Measurements from ENCODE around the gene KRT6B. TPM values are rescaled to one million over a fixed set of nuclear protein-coding genes. Genes with fewer than 3 reads are reported as not detected.

KRT6B gene
- total RNA-seq, 1 experiment from 2014 or later, result not detected

DNA sequence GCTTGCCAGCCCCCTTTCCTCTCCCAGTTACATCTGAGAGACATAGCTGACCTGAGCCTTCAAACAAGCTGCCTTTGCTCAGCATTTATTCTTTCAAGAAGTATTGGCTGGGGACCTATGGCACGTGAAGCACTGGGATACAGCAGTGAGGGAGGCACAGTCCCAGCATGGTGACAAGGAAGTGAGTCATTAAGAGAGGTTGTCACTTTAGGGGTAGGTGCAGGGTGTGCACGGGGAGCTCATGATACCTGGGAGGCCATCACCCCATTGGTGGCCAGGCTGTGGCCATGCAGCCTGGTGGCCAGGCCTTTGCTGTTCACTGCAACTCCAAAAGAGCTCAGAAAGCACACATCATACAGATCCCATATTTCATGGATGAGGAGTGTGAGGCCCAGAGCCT lies 12.1 kb downstream of the KRT6B start:
- H3K4me1 ChIP-seq (ENCODE audit: control insufficient read depth, insufficient read depth, low read length), result no peaks in the 10 kb centered on the region
- DNase-seq (ENCODE audit: low read depth, low spot score) (no peak), ATAC-seq (no peak)
- H3K4me3 ChIP-seq (ENCODE audit: low read depth in 2 of 2, low read length in 2 of 2), result no peak overlapping the region
- ChIA-PET POLR2A (no interaction called here), CTCF (no interaction called here)
- TF ChIP-seq TCF7L2 (IDR thresholded peaks at IDR 0.05; ENCODE audit: low read depth, low read length) (no peak), POLR2AphosphoS5 (IDR thresholded peaks at IDR 0.05; ENCODE audit: low read depth, low read length) (no peak), SIN3A (IDR thresholded peaks at IDR 0.05; ENCODE audit: borderline replicate concordance, insufficient read depth, low read depth, low read length) (no peak)
- TF ChIP-seq, protein P1, sequence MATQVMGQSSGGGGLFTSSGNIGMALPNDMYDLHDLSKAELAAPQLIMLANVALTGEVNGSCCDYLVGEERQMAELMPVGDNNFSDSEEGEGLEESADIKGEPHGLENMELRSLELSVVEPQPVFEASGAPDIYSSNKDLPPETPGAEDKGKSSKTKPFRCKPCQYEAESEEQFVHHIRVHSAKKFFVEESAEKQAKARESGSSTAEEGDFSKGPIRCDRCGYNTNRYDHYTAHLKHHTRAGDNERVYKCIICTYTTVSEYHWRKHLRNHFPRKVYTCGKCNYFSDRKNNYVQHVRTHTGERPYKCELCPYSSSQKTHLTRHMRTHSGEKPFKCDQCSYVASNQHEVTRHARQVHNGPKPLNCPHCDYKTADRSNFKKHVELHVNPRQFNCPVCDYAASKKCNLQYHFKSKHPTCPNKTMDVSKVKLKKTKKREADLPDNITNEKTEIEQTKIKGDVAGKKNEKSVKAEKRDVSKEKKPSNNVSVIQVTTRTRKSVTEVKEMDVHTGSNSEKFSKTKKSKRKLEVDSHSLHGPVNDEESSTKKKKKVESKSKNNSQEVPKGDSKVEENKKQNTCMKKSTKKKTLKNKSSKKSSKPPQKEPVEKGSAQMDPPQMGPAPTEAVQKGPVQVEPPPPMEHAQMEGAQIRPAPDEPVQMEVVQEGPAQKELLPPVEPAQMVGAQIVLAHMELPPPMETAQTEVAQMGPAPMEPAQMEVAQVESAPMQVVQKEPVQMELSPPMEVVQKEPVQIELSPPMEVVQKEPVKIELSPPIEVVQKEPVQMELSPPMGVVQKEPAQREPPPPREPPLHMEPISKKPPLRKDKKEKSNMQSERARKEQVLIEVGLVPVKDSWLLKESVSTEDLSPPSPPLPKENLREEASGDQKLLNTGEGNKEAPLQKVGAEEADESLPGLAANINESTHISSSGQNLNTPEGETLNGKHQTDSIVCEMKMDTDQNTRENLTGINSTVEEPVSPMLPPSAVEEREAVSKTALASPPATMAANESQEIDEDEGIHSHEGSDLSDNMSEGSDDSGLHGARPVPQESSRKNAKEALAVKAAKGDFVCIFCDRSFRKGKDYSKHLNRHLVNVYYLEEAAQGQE (IDR thresholded peaks at IDR 0.05; ENCODE audit: insufficient read depth in 1 of 2, low read depth in 2 of 2, low read length in 1 of 2), result no peak
- TF ChIP-seq, protein P2, sequence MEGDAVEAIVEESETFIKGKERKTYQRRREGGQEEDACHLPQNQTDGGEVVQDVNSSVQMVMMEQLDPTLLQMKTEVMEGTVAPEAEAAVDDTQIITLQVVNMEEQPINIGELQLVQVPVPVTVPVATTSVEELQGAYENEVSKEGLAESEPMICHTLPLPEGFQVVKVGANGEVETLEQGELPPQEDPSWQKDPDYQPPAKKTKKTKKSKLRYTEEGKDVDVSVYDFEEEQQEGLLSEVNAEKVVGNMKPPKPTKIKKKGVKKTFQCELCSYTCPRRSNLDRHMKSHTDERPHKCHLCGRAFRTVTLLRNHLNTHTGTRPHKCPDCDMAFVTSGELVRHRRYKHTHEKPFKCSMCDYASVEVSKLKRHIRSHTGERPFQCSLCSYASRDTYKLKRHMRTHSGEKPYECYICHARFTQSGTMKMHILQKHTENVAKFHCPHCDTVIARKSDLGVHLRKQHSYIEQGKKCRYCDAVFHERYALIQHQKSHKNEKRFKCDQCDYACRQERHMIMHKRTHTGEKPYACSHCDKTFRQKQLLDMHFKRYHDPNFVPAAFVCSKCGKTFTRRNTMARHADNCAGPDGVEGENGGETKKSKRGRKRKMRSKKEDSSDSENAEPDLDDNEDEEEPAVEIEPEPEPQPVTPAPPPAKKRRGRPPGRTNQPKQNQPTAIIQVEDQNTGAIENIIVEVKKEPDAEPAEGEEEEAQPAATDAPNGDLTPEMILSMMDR (IDR thresholded peaks at IDR 0.05), result no peak
- no peaks in the 10 kb centered on the region for H3K36me3 ChIP-seq (ENCODE audit: control insufficient read depth, insufficient read depth, low read length)
- BruUV-seq (replicated peaks), result no TSS peak
- H3K27ac ChIP-seq (ENCODE audit: low read length), result no peak overlapping the region
- in situ Hi-C loops (cut with HindIII; ENCODE audit: low pct_unique_long_range_greater_than_20kb, low sequenced_read_pairs), result no loop called here
- no peaks in the 10 kb centered on the region for H3K27me3 ChIP-seq (ENCODE audit: control insufficient read depth, insufficient read depth, low read length)
- H3K9me3 ChIP-seq (ENCODE audit: control insufficient read depth, insufficient read depth, low read depth, low read length), result no peaks in the 10 kb centered on the region
- intact Hi-C loops (cut with micrococcal nuclease; ENCODE audit: unreplicated experiment), result no loop called here

DNA sequence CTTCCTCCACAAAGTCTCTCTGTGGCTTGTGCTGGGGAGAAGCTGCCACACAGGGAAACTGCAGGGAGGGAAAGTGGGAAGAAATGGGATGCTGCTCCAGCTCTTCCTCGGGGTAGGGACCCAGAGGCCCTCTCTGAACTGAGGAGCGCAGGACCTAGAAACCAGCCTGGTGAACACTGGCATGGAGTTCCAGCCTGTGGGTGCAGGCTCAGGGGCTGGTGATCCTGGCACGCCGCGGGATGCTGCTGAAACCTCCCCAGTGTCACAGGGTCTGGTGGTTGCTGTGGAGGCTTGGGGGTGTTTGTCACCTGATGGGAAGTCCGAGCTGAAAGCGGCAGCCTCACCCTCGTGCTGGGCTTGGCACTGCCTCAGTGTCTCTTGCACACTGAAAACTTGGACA lies 12.5 kb downstream of the KRT6B start:
- ATAC-seq (no peak), DNase-seq (ENCODE audit: low read depth, low spot score) (no peak)
- ChIA-PET CTCF (no interaction called here), POLR2A (no interaction called here)
- no TSS peak for BruUV-seq (replicated peaks)
- Histone ChIP-seq H3K27ac (ENCODE audit: low read length) (no peak overlapping the region), H3K9me3 (ENCODE audit: control insufficient read depth, insufficient read depth, low read depth, low read length) (no peaks in the 10 kb centered on the region), H3K4me1 (ENCODE audit: control insufficient read depth, insufficient read depth, low read length) (no peaks in the 10 kb centered on the region), H3K27me3 (ENCODE audit: control insufficient read depth, insufficient read depth, low read length) (no peaks in the 10 kb centered on the region), H3K36me3 (ENCODE audit: control insufficient read depth, insufficient read depth, low read length) (no peaks in the 10 kb centered on the region), H3K4me3 (ENCODE audit: low read depth in 2 of 2, low read length in 2 of 2) (no peak overlapping the region)
- in situ Hi-C loops (cut with HindIII; ENCODE audit: low pct_unique_long_range_greater_than_20kb, low sequenced_read_pairs), result no loop called here
- TF ChIP-seq TCF7L2 (IDR thresholded peaks at IDR 0.05; ENCODE audit: low read depth, low read length) (no peak), SIN3A (IDR thresholded peaks at IDR 0.05; ENCODE audit: borderline replicate concordance, insufficient read depth, low read depth, low read length) (no peak), POLR2AphosphoS5 (IDR thresholded peaks at IDR 0.05; ENCODE audit: low read depth, low read length) (no peak)
- TF ChIP-seq, protein P2 (IDR thresholded peaks at IDR 0.05), result no peak
- TF ChIP-seq, protein P1 (IDR thresholded peaks at IDR 0.05; ENCODE audit: insufficient read depth in 1 of 2, low read depth in 2 of 2, low read length in 1 of 2), result no peak
- intact Hi-C loops (cut with micrococcal nuclease; ENCODE audit: unreplicated experiment), result no loop called here

Data from Panc1 (cell line).